Measurements from ENCODE around the gene ZNRD2.

The ZNRD2 gene

GRCh38 chr11:65589444-65590239 is 19.4 kb downstream of the ZNRD2 start:
- H3K9ac ChIP-seq (ENCODE audit: low read depth, low read length): no peak overlapping the region
- no peaks in the 10 kb centered on the region for H3K36me3 ChIP-seq (ENCODE audit: control insufficient read depth, insufficient read depth, low read length)
- peaks cover 50% of the 10 kb centered on the region for H3K27me3 ChIP-seq (ENCODE audit: control insufficient read depth, insufficient read depth, low read length)

DNA sequence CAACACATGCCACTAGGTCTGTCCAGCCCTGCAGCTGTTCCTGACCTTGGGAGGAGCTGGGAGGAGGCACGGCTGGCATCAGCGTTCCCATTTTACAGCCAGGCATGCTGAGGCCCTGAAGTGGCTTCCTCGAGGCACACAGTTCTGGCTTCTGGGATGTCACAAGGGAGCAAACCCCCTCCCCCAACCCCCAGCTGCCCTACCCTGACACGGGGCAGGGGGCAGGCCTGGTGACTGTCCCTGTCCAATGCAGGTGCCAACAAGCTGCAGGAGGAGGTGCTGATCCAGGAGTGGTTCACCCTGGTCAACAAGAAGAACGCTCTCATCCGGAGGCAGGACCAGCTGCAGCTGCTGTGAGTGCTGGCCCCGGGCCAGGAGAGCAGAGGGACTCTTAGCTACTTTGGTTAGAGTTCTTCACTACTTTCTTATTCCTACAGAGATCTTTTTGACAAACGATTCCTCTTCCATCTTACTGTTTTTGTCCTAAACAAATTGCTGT is 20.0 kb downstream of the ZNRD2 start:
- H3K4me3 ChIP-seq (ENCODE audit: low read depth, low read length): no peak overlapping the region
- no peaks in the 10 kb centered on the region for H3K9me3 ChIP-seq (ENCODE audit: control insufficient read depth, insufficient read depth, low read length)
- H3K4me1 ChIP-seq (ENCODE audit: control insufficient read depth, insufficient read depth, low read length): peaks cover 7% of the 10 kb centered on the region
- H3K9ac ChIP-seq (ENCODE audit: low read depth, low read length): no peak overlapping the region
- H3K36me3 ChIP-seq (ENCODE audit: control insufficient read depth, insufficient read depth, low read length): no peaks in the 10 kb centered on the region
- peaks cover 46% of the 10 kb centered on the region for H3K27me3 ChIP-seq (ENCODE audit: control insufficient read depth, insufficient read depth, low read length)

More at GRCh38 chr11:65589444-65590239, 19.4 kb downstream of the ZNRD2 start:
- H3K9me3 ChIP-seq (ENCODE audit: control insufficient read depth, insufficient read depth, low read length): no peaks in the 10 kb centered on the region
- no peak overlapping the region for H3K4me3 ChIP-seq (ENCODE audit: low read depth, low read length)
- peaks cover 7% of the 10 kb centered on the region for H3K4me1 ChIP-seq (ENCODE audit: control insufficient read depth, insufficient read depth, low read length)

GRCh38 chr11:65591939-65592857 is 21.9 kb downstream of the ZNRD2 start:
- H3K9ac ChIP-seq (ENCODE audit: low read depth, low read length): no peak overlapping the region
- H3K9me3 ChIP-seq (ENCODE audit: control insufficient read depth, insufficient read depth, low read length): no peaks in the 10 kb centered on the region
- H3K4me1 ChIP-seq (ENCODE audit: control insufficient read depth, insufficient read depth, low read length): peaks cover 5% of the 10 kb centered on the region
- no peaks in the 10 kb centered on the region for H3K36me3 ChIP-seq (ENCODE audit: control insufficient read depth, insufficient read depth, low read length)
- H3K27me3 ChIP-seq (ENCODE audit: control insufficient read depth, insufficient read depth, low read length): peaks cover 31% of the 10 kb centered on the region
- H3K4me3 ChIP-seq (ENCODE audit: low read depth, low read length): peak overlapping the region; percentile 63

GRCh38 chr11:65592858-65593517 is 22.7 kb downstream of the ZNRD2 start:
- no peaks in the 10 kb centered on the region for H3K9me3 ChIP-seq (ENCODE audit: control insufficient read depth, insufficient read depth, low read length)
- peaks cover 31% of the 10 kb centered on the region for H3K27me3 ChIP-seq (ENCODE audit: control insufficient read depth, insufficient read depth, low read length)
- peak overlapping the region; percentile 63 for H3K4me3 ChIP-seq (ENCODE audit: low read depth, low read length)
- peaks cover 3% of the 10 kb centered on the region for H3K4me1 ChIP-seq (ENCODE audit: control insufficient read depth, insufficient read depth, low read length)
- H3K9ac ChIP-seq (ENCODE audit: low read depth, low read length): no peak overlapping the region
- no peaks in the 10 kb centered on the region for H3K36me3 ChIP-seq (ENCODE audit: control insufficient read depth, insufficient read depth, low read length)

GRCh38 chr11:65593518-65594414 is 23.5 kb downstream of the ZNRD2 start:
- Histone ChIP-seq H3K9me3 (ENCODE audit: control insufficient read depth, insufficient read depth, low read length) (no peaks in the 10 kb centered on the region), H3K27me3 (ENCODE audit: control insufficient read depth, insufficient read depth, low read length) (peaks cover 31% of the 10 kb centered on the region), H3K9ac (ENCODE audit: low read depth, low read length) (no peak overlapping the region), H3K36me3 (ENCODE audit: control insufficient read depth, insufficient read depth, low read length) (no peaks in the 10 kb centered on the region), H3K4me1 (ENCODE audit: control insufficient read depth, insufficient read depth, low read length) (no peaks in the 10 kb centered on the region), H3K4me3 (ENCODE audit: low read depth, low read length) (no peak overlapping the region)

DNA sequence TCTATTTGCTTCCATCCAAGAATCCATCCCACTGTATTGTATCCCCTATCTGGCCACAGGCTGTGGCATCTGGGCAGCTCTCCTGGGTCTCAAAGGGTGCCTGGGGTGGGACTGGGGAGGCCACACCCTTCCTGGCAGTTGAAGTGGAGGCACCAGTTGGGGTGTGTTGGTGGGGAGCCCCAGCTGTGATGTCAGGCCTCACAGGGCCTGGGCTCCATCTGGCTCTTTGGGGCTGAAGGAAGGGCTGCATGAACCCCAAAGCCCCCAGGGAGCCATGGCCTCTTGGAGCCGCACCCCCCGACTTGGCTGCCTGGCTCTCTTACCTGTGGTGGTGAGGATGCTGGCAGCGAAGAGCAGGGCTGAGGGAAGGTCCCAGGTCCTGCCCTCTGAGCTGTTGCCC is 24.9 kb downstream of the ZNRD2 start:
- H3K27me3 ChIP-seq (ENCODE audit: control insufficient read depth, insufficient read depth, low read length): peaks cover 29% of the 10 kb centered on the region
- no peaks in the 10 kb centered on the region for H3K4me1 ChIP-seq (ENCODE audit: control insufficient read depth, insufficient read depth, low read length)
- no peaks in the 10 kb centered on the region for H3K36me3 ChIP-seq (ENCODE audit: control insufficient read depth, insufficient read depth, low read length)
- no peak overlapping the region for H3K9ac ChIP-seq (ENCODE audit: low read depth, low read length)
- H3K4me3 ChIP-seq (ENCODE audit: low read depth, low read length): no peak overlapping the region
- H3K9me3 ChIP-seq (ENCODE audit: control insufficient read depth, insufficient read depth, low read length): no peaks in the 10 kb centered on the region

GRCh38 chr11:65595543-65596281 is 25.4 kb downstream of the ZNRD2 start, which contains the start of gene KCNK7:
TSS of gene KCNK7 (minus strand) at chr11:65595800. CDS start at chr11:65595772, 28 bp downstream.
- H3K4me3 ChIP-seq (ENCODE audit: low read depth, low read length): no peak within 1 kb of the TSS
- peaks cover 24% of the 10 kb centered on the region for H3K27me3 ChIP-seq (ENCODE audit: control insufficient read depth, insufficient read depth, low read length)
- H3K36me3 ChIP-seq (ENCODE audit: control insufficient read depth, insufficient read depth, low read length): no peaks in the 10 kb centered on the region
- H3K9me3 ChIP-seq (ENCODE audit: control insufficient read depth, insufficient read depth, low read length): no peaks in the 10 kb centered on the region
- H3K4me1 ChIP-seq (ENCODE audit: control insufficient read depth, insufficient read depth, low read length): no peaks in the 10 kb centered on the region
- H3K9ac ChIP-seq (ENCODE audit: low read depth, low read length): no peak within 1 kb of the TSS

DNA sequence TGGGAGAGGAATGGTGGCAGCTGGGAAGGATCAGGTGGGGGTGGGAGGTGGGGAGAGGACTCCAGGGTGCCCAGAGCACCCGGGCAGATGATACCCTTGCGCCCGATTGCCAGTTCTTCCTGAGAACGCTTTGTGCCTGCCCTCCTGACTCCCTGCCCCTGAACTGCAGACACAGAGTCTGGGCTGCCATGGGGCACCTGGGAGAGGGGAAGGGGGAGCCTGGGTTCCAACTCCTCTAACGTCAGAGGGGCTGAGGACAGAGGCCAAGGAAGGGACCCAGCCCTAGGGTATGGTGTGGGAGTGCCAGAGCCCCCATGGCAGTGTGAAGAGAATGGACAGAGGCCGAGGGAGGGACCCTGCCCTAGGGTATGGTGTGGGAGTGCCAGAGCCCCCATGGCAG is 26.2 kb downstream of the ZNRD2 start:
- Histone ChIP-seq H3K36me3 (ENCODE audit: control insufficient read depth, insufficient read depth, low read length) (no peaks in the 10 kb centered on the region), H3K27me3 (ENCODE audit: control insufficient read depth, insufficient read depth, low read length) (peaks cover 18% of the 10 kb centered on the region), H3K9ac (ENCODE audit: low read depth, low read length) (no peak overlapping the region), H3K4me1 (ENCODE audit: control insufficient read depth, insufficient read depth, low read length) (no peaks in the 10 kb centered on the region), H3K4me3 (ENCODE audit: low read depth, low read length) (no peak overlapping the region), H3K9me3 (ENCODE audit: control insufficient read depth, insufficient read depth, low read length) (no peaks in the 10 kb centered on the region)

GRCh38 chr11:65598258-65598699 is 28.0 kb downstream of the ZNRD2 start:
- Histone ChIP-seq H3K9ac (ENCODE audit: low read depth, low read length) (no peak overlapping the region), H3K36me3 (ENCODE audit: control insufficient read depth, insufficient read depth, low read length) (no peaks in the 10 kb centered on the region)

DNA sequence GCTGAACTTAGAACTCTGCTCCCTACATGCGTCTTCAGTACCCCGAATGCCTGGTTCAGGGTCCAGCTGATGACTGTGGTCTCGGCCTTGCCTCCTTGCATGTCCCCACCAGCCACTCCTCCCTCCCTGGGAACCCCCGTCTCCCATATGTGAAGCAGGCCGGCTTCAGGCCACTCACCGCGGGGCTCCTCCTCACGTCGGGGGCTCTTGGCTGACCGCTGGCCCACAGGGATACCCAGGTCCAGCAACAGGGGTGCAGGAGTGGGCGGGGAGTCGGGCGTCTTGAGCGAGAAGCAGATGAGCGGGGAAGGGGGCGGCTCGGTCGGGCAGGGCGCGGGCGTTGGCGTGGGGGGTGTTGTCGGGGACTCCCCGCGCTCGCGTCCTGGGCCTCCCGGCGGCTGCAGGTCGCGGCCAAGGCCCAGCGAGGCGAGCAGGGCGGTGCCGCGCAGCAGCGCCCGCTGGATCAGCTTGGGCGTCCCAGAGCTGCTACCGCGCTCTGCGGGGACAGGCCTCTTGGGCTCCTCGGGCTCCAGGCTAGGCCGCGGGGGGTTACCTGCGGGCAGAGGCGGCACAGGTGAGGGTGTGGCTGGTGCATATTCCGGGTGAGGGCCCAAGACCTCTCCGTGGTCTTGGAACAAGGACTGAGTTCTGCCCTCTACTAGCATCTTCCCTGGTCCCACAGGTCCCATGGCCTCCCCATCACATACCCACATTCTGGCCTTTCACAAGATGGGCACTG is 29.1 kb downstream of the ZNRD2 start:
- Histone ChIP-seq H3K4me3 (ENCODE audit: low read depth, low read length) (no peak overlapping the region), H3K4me1 (ENCODE audit: control insufficient read depth, insufficient read depth, low read length) (no peaks in the 10 kb centered on the region), H3K36me3 (ENCODE audit: control insufficient read depth, insufficient read depth, low read length) (no peaks in the 10 kb centered on the region), H3K9ac (ENCODE audit: low read depth, low read length) (no peak overlapping the region), H3K27me3 (ENCODE audit: control insufficient read depth, insufficient read depth, low read length) (no peaks in the 10 kb centered on the region), H3K9me3 (ENCODE audit: control insufficient read depth, insufficient read depth, low read length) (no peaks in the 10 kb centered on the region)

More at GRCh38 chr11:65598258-65598699, 28.0 kb downstream of the ZNRD2 start:
- H3K4me1 ChIP-seq (ENCODE audit: control insufficient read depth, insufficient read depth, low read length): no peaks in the 10 kb centered on the region
- no peak overlapping the region for H3K4me3 ChIP-seq (ENCODE audit: low read depth, low read length)
- H3K27me3 ChIP-seq (ENCODE audit: control insufficient read depth, insufficient read depth, low read length): peaks cover 7% of the 10 kb centered on the region
- H3K9me3 ChIP-seq (ENCODE audit: control insufficient read depth, insufficient read depth, low read length): no peaks in the 10 kb centered on the region
